Epithelial cell of esophagus (primary cell): ENCODE measurements around the gene GADD45G.

Source experiments
- DNase-seq: peaks from one replicate; pipeline ENCODE4 v3.0.0; 2010; ENCODE audit warnings: low read depth
- H3K4me3 ChIP-seq: 2 replicates; pipeline ENCODE4 v1.5.1; 2011; ENCODE audit warnings: mild to moderate bottlenecking, low read length, control low read depth
- CTCF ChIP-seq: IDR thresholded peaks from 2 replicates; pipeline ENCODE4 v1.5.1; 2011; ENCODE audit warnings: low read depth, mild to moderate bottlenecking, low read length, control low read depth, inconsistent platforms; ENCODE audit not compliant: insufficient read depth; ENCODE audit errors: missing control alignments

Gene GADD45G

GRCh38 chr9:89631384-89631783 lies 26.6 kb downstream of the GADD45G start:
- DNase-seq: no peak
- H3K4me3 ChIP-seq: no peak overlapping the region
- TF ChIP-seq CTCF: no peak

- no peak for TF ChIP-seq CTCF
- no peak overlapping the region for H3K4me3 ChIP-seq
- no peak for DNase-seq
Measured at GRCh38 chr9:89632192-89632733, 27.5 kb downstream of the GADD45G start.

GRCh38 chr9:89632736-89633135 lies 27.9 kb downstream of the GADD45G start:
- no peak for DNase-seq
- TF ChIP-seq CTCF: no peak
- no peak overlapping the region for H3K4me3 ChIP-seq

GRCh38 chr9:89633404-89633803 lies 28.6 kb downstream of the GADD45G start:
- TF ChIP-seq CTCF: no peak
- no peak overlapping the region for H3K4me3 ChIP-seq
- no peak for DNase-seq

GRCh38 chr9:89633920-89634319 lies 29.1 kb downstream of the GADD45G start:
- no peak for DNase-seq
- H3K4me3 ChIP-seq: no peak overlapping the region
- no peak for TF ChIP-seq CTCF

GRCh38 chr9:89634995-89635742 lies 30.4 kb downstream of the GADD45G start:
- no peak for TF ChIP-seq CTCF
- DNase-seq: peak; percentile 53
- no peak overlapping the region for H3K4me3 ChIP-seq

GRCh38 chr9:89635816-89636215 lies 31.0 kb downstream of the GADD45G start:
- no peak for TF ChIP-seq CTCF
- DNase-seq: no peak
- no peak overlapping the region for H3K4me3 ChIP-seq
